Fibroblast of lung (primary cell): ENCODE results near the gene ASIC2.

ENCODE experiments used
- CTCF ChIP-seq, 2 donors: IDR thresholded peaks in 1 of 2; conservative IDR thresholded peaks in 1 of 2; 1 replicate in 1 of 2; 2 replicates in 1 of 2; pipeline ENCODE4 v1.5.1; 2011 to 2012; ENCODE audit warnings: low read length in 2 of 2, control low read depth in 1 of 2, inconsistent platforms in 1 of 2, low read depth in 1 of 2, mild to moderate bottlenecking in 1 of 2
- EZH2 ChIP-seq: IDR thresholded peaks from 2 replicates; pipeline ENCODE4 v1.5.1; 2012; ENCODE audit warnings: low read length, control low read depth, mild to moderate bottlenecking; ENCODE audit errors: missing control alignments

GRCh38 chr17:33202796-33203495 lies 90.1 kb downstream of the ASIC2 start:
- no peak for TF ChIP-seq EZH2
- no peak for TF ChIP-seq CTCF (conservative IDR thresholded peaks at IDR 0.05 in 1 of 2, IDR thresholded peaks at IDR 0.05 in 1 of 2; ENCODE audit: low read depth in 1 of 2, low read length in 2 of 2)
